H9 (cell line): ENCODE results near the gene PARM1. TPM values are rescaled to one million over a fixed set of nuclear protein-coding genes. Genes with fewer than 3 reads are reported as not detected.

Experiments used
- DNase-seq: peaks from one replicate; pipeline ENCODE4 v3.0.0-alpha.2; 2017
- H2AFZ ChIP-seq: one replicate; pipeline ENCODE4 v1.6.1; 2013; ENCODE audit warnings: mild to moderate bottlenecking, low read length, control low read depth, moderate library complexity
- H2AK5ac ChIP-seq: 2 replicates; pipeline ENCODE4 v1.6.1; 2013; ENCODE audit warnings: low read length, control low read depth, mixed read lengths; ENCODE audit not compliant: insufficient read length
- H2BK120ac ChIP-seq: one replicate; pipeline ENCODE4 v1.6.1; 2013; ENCODE audit warnings: low read depth, mild to moderate bottlenecking, low read length, control low read depth, inconsistent platforms; ENCODE audit not compliant: poor library complexity, severe bottlenecking
- H2BK12ac ChIP-seq: 2 replicates; pipeline ENCODE4 v1.6.1; 2013; ENCODE audit warnings: low read length, control low read depth, mixed read lengths, low read depth; ENCODE audit not compliant: insufficient read length
- H2BK15ac ChIP-seq: 2 replicates; pipeline ENCODE4 v1.6.1; 2013; ENCODE audit warnings: low read depth, low read length, control low read depth
- H2BK20ac ChIP-seq: one replicate; pipeline ENCODE4 v1.6.1; 2013; ENCODE audit warnings: low read depth, mild to moderate bottlenecking, low read length, control low read depth, inconsistent platforms; ENCODE audit not compliant: poor library complexity, severe bottlenecking
- H2BK5ac ChIP-seq: 2 replicates; pipeline ENCODE4 v1.6.1; 2013; ENCODE audit warnings: low read length, control low read depth, mixed read lengths; ENCODE audit not compliant: insufficient read length
- H3K14ac ChIP-seq: 2 replicates; pipeline ENCODE4 v1.6.1; 2013; ENCODE audit warnings: low read length, control low read depth; ENCODE audit not compliant: insufficient read depth
- H3K18ac ChIP-seq: 2 replicates; pipeline ENCODE4 v1.6.1; 2013; ENCODE audit warnings: low read depth, mild to moderate bottlenecking, mixed read lengths, low read length, control low read depth; ENCODE audit not compliant: insufficient read length
- H3K23ac ChIP-seq: 2 replicates; pipeline ENCODE4 v1.6.1; 2013; ENCODE audit warnings: low read length, control low read depth, mixed read lengths, low read depth; ENCODE audit not compliant: insufficient read length
- H3K23me2 ChIP-seq: 2 replicates; pipeline ENCODE4 v1.6.1; 2013; ENCODE audit warnings: low read depth, mild to moderate bottlenecking, mixed read lengths, low read length, control low read depth; ENCODE audit not compliant: insufficient read length, poor library complexity, severe bottlenecking
- H3K27ac ChIP-seq: 2 replicates; pipeline ENCODE4 v1.5.1; 2013; ENCODE audit warnings: low read length, control low read depth, mixed read lengths, low read depth; ENCODE audit not compliant: insufficient read length
- H3K27me3 ChIP-seq: 2 replicates; pipeline ENCODE4 v1.6.1; 2013; ENCODE audit warnings: low read length, control low read depth, inconsistent platforms; ENCODE audit not compliant: insufficient read depth
- H3K4ac ChIP-seq: 2 replicates; pipeline ENCODE4 v1.6.1; 2013; ENCODE audit warnings: low read depth, mild to moderate bottlenecking, control low read depth, inconsistent platforms, low read length, moderate library complexity
- H3K4me1 ChIP-seq: 2 replicates; pipeline ENCODE4 v1.6.1; 2013; ENCODE audit warnings: low read length, control low read depth, inconsistent platforms; ENCODE audit not compliant: insufficient read depth
- H3K4me2 ChIP-seq: 2 replicates; pipeline ENCODE4 v1.6.1; 2013; ENCODE audit warnings: low read length, control low read depth, mixed read lengths; ENCODE audit not compliant: insufficient read length, insufficient read depth
- H3K56ac ChIP-seq: 2 replicates; pipeline ENCODE4 v1.6.1; 2013; ENCODE audit warnings: low read depth, mild to moderate bottlenecking, mixed read lengths, low read length, control low read depth; ENCODE audit not compliant: insufficient read length
- H3K79me1 ChIP-seq: 2 replicates; pipeline ENCODE4 v1.6.1; 2013; ENCODE audit warnings: low read depth, mild to moderate bottlenecking, moderate library complexity, low read length, control low read depth, inconsistent platforms; ENCODE audit not compliant: insufficient read depth, poor library complexity, severe bottlenecking
- H3K79me2 ChIP-seq: 2 replicates; pipeline ENCODE4 v1.6.1; 2013; ENCODE audit warnings: low read length, control low read depth, inconsistent platforms; ENCODE audit not compliant: insufficient read depth
- H3K9ac ChIP-seq: 2 replicates; pipeline ENCODE4 v1.6.1; 2013; ENCODE audit warnings: low read length, control low read depth, mixed read lengths; ENCODE audit not compliant: insufficient read length; ENCODE audit errors: extremely low read depth
- H3K9me3 ChIP-seq: one replicate; pipeline ENCODE4 v1.6.1; 2013; ENCODE audit warnings: low read depth, low read length, inconsistent platforms; ENCODE audit not compliant: control insufficient read depth
- H3T11ph ChIP-seq: one replicate; pipeline ENCODE4 v1.6.1; 2013; ENCODE audit warnings: mild to moderate bottlenecking, low read length, control low read depth, inconsistent platforms
- H4K20me1 ChIP-seq: one replicate; pipeline ENCODE4 v1.6.1; 2013; ENCODE audit not compliant: control insufficient read depth, insufficient read length, insufficient read depth
- H4K5ac ChIP-seq: 2 replicates; pipeline ENCODE4 v1.6.1; 2013; ENCODE audit warnings: low read depth, mild to moderate bottlenecking, mixed read lengths, low read length, control low read depth; ENCODE audit not compliant: insufficient read length
- H4K8ac ChIP-seq: replicated peaks from 2 replicates; pipeline ENCODE4 v1.6.1; 2013; ENCODE audit warnings: low read length, control low read depth, mixed read lengths, low read depth; ENCODE audit not compliant: insufficient read length
- H4K91ac ChIP-seq: 2 replicates; pipeline ENCODE4 v1.6.1; 2013; ENCODE audit warnings: low read depth, mild to moderate bottlenecking, moderate library complexity, mixed read lengths, low read length, control low read depth; ENCODE audit not compliant: insufficient read length
- H3K27ac Mint-ChIP-seq, 3 experiments: 2 replicates in 2 of 3; 3 replicates in 1 of 3; pipeline ENCODE4 v1.8.0; 2020 to 2021; ENCODE audit warnings: mixed read lengths in 3 of 3, mild to moderate bottlenecking in 1 of 3, moderate library complexity in 1 of 3
- H3K27me3 Mint-ChIP-seq: 2 replicates; pipeline ENCODE4 v1.8.0; 2021; ENCODE audit warnings: low read depth, mild to moderate bottlenecking, moderate library complexity, mixed read lengths
- H3K36me3 Mint-ChIP-seq, 3 experiments: 2 replicates in 2 of 3; 3 replicates in 1 of 3; pipeline ENCODE4 v1.8.0; 2020 to 2021; ENCODE audit warnings: low read depth in 3 of 3, mixed read lengths in 3 of 3; ENCODE audit not compliant: insufficient read depth in 1 of 3
- H3K4me1 Mint-ChIP-seq, 2 experiments: 2 replicates each; pipeline ENCODE4 v1.8.0; 2020; ENCODE audit warnings: mixed read lengths in 2 of 2
- H3K4me3 Mint-ChIP-seq, 2 experiments: 2 replicates in 1 of 2; 3 replicates in 1 of 2; pipeline ENCODE4 v1.8.0; 2020 to 2021; ENCODE audit warnings: mild to moderate bottlenecking in 2 of 2, mixed read lengths in 2 of 2, moderate library complexity in 1 of 2
- H3K9me3 Mint-ChIP-seq, 2 experiments: 2 replicates in 1 of 2; 3 replicates in 1 of 2; pipeline ENCODE4 v1.8.0; 2020; ENCODE audit warnings: mild to moderate bottlenecking in 2 of 2, mixed read lengths in 2 of 2, moderate library complexity in 1 of 2
- WGBS: extraction: QIAGEN DNeasy Blood & Tissue Kit; methylation state at CpG from one replicate; pipeline ENCODE4 v1.1.7; 2013; ENCODE audit warnings: missing lambda C conversion rate, low lambda C conversion rate, mixed read lengths; ENCODE audit not compliant: insufficient read length; ENCODE audit errors: extremely low coverage; 5-methylcytosine and 5-hydroxymethylcytosine counted together
- total RNA-seq: library from RNA; stranded (reverse); gene quantifications from 2 replicates; pipeline ENCODE4 v1.2.1, GENCODE V29; 2021
- TF ChIP-seq, protein P1 (sequence below): fragments of 200-600 bp; sonication (generic); conservative IDR thresholded peaks from 3 replicates; pipeline ENCODE4 v1.8.0; 2021; ENCODE audit warnings: antibody characterized with exemption, mild to moderate bottlenecking

PARM1 gene
- total RNA-seq, 1 experiment from 2014 or later: 2.0 TPM

DNA sequence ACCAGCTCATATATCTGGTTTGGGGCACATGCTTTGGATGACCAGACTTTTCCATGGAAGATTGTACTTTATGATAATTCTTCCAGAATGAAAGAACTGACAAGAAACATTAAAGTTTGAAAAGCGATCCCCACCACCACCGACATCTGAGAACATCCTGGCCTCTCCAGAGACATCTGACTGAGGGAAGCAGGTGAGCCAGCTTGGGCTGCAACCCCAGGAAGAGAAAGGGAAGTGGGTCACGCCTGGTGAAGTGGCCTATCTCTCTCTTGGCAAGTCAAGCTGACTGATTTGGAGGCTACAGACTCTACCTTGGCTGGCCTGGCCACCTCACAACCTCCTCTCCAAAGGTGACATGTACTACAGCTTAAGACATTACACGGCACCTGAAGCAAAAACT, 20.7 kb downstream of the PARM1 start:
- no peak overlapping the region for H2BK5ac ChIP-seq
- Mint-ChIP-seq H3K4me1 (peaks cover 9 to 10% of the 10 kb centered on the region in 2 experiments), H3K4me3 (no peak overlapping the region), H3K9me3 (no peaks in the 10 kb centered on the region), H3K27me3 (no peaks in the 10 kb centered on the region), H3K27ac (no peak overlapping the region), H3K36me3 (no peaks in the 10 kb centered on the region)
- no peaks in the 10 kb centered on the region; the same call in 1 of the 2 replicates for H3K4me1 ChIP-seq
- no peaks in the 10 kb centered on the region for H3K79me1 ChIP-seq
- H3K18ac ChIP-seq: no peak overlapping the region
- no peak overlapping the region for H2BK20ac ChIP-seq
- no peak overlapping the region for H4K5ac ChIP-seq
- DNase-seq: no peak
- H4K8ac ChIP-seq: no peak overlapping the region
- H4K91ac ChIP-seq: no peak overlapping the region
- no peak overlapping the region for H3K4ac ChIP-seq
- no peak overlapping the region for H3K4me2 ChIP-seq
- H3K9ac ChIP-seq: no peak overlapping the region
- no peak overlapping the region for H3K23ac ChIP-seq
- H3K27ac ChIP-seq: no peak overlapping the region
- H2BK12ac ChIP-seq: no peak overlapping the region
- no peak overlapping the region for H3K56ac ChIP-seq
- H3T11ph ChIP-seq: no peak overlapping the region
- no peak overlapping the region for H2BK15ac ChIP-seq
- no peaks in the 10 kb centered on the region for H3K79me2 ChIP-seq
- H3K23me2 ChIP-seq: no peaks in the 10 kb centered on the region
- H3K14ac ChIP-seq: no peak overlapping the region
- H2AK5ac ChIP-seq: no peak overlapping the region
- no CpG with 5 or more reads among the region's 4 CpGs for WGBS
- TF ChIP-seq, protein P1, sequence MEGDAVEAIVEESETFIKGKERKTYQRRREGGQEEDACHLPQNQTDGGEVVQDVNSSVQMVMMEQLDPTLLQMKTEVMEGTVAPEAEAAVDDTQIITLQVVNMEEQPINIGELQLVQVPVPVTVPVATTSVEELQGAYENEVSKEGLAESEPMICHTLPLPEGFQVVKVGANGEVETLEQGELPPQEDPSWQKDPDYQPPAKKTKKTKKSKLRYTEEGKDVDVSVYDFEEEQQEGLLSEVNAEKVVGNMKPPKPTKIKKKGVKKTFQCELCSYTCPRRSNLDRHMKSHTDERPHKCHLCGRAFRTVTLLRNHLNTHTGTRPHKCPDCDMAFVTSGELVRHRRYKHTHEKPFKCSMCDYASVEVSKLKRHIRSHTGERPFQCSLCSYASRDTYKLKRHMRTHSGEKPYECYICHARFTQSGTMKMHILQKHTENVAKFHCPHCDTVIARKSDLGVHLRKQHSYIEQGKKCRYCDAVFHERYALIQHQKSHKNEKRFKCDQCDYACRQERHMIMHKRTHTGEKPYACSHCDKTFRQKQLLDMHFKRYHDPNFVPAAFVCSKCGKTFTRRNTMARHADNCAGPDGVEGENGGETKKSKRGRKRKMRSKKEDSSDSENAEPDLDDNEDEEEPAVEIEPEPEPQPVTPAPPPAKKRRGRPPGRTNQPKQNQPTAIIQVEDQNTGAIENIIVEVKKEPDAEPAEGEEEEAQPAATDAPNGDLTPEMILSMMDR: no peak
- no peaks in the 10 kb centered on the region for H4K20me1 ChIP-seq
- H3K27me3 ChIP-seq: no peaks in the 10 kb centered on the region
- H2BK120ac ChIP-seq: no peak overlapping the region
- no peak overlapping the region for H2AFZ ChIP-seq
- no peaks in the 10 kb centered on the region for H3K9me3 ChIP-seq
